Measurements from ENCODE around the gene RBBP4.
A peak's percentile ranks its signal among the peaks of the same experiment; 100 is the strongest.

RBBP4 gene

DNA sequence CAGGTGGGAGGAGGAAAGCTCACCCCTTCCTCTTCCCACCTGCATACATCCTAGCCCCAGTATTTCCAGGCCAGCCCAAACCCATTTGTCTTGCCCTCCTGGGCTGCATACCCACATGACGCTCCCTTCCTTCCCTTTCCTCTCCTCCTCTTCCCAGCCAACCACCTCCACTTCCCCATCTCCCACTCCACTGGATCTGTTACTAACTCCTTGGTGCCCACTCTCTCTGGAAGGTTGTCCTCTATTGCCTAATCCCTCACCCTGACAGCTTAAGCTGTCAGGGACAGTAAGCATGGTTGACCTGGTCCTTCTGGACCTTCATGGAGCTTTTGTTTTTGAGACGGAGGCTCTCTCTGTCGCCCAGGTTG is 74.6 kb downstream of the RBBP4 start:
- DNase-seq (ENCODE audit: low read depth) = no peak

DNA sequence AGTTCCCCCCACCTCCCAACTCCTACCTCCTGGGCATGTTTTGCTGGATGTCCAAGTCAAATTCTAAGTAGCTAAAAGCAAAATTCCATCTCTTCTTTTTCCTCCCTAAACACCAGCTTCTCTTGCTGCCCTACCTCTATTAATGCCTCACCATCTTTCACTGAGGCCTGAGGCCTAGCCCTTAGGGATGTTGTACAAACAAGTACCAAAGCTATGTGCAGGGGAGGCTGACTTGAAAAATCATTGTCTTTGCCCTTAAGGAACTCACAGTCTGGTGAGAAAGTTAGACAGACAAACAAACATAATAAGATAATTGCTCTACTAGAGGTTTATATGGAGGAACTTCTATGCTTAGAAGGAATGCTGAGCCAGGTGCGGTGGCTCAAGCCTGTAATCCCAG is 76.9 kb downstream of the RBBP4 start:
- no peak for DNase-seq (ENCODE audit: low read depth)
- TF ChIP-seq, protein P1, sequence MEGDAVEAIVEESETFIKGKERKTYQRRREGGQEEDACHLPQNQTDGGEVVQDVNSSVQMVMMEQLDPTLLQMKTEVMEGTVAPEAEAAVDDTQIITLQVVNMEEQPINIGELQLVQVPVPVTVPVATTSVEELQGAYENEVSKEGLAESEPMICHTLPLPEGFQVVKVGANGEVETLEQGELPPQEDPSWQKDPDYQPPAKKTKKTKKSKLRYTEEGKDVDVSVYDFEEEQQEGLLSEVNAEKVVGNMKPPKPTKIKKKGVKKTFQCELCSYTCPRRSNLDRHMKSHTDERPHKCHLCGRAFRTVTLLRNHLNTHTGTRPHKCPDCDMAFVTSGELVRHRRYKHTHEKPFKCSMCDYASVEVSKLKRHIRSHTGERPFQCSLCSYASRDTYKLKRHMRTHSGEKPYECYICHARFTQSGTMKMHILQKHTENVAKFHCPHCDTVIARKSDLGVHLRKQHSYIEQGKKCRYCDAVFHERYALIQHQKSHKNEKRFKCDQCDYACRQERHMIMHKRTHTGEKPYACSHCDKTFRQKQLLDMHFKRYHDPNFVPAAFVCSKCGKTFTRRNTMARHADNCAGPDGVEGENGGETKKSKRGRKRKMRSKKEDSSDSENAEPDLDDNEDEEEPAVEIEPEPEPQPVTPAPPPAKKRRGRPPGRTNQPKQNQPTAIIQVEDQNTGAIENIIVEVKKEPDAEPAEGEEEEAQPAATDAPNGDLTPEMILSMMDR (conservative IDR thresholded peaks at IDR 0.05; ENCODE audit: low read depth, low read length) = no peak
- no peak overlapping the region for H3K4me3 ChIP-seq (ENCODE audit: low read depth, low read length)

More for the DNA sequence above, 74.6 kb downstream of the RBBP4 start:
- H3K4me3 ChIP-seq (ENCODE audit: low read depth, low read length) = no peak overlapping the region
- TF ChIP-seq, protein P1 (conservative IDR thresholded peaks at IDR 0.05; ENCODE audit: low read depth, low read length) = no peak

DNA sequence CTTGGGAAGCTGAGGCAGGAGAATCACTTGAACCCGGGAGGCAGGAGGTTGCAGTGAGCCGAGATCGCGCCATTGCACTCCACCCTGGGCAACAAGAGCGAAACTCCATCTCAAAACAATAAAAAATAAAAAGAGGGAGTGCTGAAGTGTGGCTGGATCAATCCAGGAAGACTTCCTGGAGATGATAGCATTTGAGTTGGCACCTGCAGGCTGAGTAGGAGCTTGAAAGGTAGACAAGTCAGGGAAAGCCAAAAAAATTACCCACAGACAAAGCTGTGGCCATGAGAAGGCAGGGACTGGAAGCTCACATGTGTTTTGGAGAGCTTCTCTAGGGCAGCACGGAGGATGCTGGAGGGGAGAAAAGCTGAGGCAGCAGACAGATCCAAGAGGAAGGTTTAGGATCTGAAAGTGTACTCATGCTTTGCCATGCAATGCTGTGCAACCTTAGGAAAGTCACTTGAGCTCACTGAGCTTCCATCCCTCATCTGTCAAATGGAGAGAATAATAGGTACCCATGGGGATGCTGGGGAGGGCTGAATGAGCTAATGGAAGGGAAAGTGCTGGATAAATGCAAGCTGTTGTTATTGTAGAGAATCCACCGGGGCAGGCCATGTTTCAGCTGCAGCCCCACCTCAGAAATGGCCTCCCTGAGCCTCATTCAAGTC is 77.5 kb downstream of the RBBP4 start:
- DNase-seq (ENCODE audit: low read depth) = no peak
- no peak overlapping the region for H3K4me3 ChIP-seq (ENCODE audit: low read depth, low read length)
- TF ChIP-seq, protein P1 (conservative IDR thresholded peaks at IDR 0.05; ENCODE audit: low read depth, low read length) = no peak

DNA sequence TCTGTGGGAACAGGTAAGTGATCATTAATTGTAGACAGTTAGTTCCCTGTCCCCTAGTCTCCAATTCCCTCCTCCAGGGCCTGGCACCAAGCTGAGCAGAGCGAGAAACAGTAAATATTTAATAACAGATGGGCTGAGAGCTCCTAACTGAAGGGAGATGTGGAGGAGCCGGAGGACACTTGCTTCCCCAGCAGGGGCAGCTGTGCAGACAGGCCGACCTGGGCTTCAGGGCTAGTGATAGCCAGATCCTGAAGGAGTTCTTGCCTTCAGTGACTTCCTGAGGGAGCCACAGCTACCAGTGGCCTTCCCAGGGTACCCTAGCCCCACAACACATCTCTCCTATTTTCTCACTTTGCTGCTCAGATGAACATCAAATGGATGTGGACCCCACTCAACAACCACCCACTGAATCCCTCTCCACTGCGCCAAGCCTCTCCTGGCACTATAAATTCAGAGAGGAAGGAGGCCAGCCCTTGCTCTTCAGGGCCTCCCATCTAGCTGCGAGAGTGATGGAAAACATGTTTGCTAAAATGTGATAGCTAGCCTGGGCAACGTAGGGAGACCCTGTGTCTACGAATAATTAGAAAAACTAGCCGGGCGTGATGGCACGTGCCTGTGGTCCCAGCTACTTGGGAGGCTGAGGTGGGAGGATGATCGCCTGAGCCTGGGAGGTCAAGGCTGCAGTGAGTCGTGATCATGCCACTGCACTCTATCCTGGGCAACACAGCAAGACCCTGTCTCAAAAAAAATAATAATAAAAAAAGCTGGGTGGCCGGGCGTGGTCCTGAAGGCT is 78.4 kb downstream of the RBBP4 start:
- TF ChIP-seq, protein P1 (conservative IDR thresholded peaks at IDR 0.05; ENCODE audit: low read depth, low read length) = peak; percentile 4

DNA sequence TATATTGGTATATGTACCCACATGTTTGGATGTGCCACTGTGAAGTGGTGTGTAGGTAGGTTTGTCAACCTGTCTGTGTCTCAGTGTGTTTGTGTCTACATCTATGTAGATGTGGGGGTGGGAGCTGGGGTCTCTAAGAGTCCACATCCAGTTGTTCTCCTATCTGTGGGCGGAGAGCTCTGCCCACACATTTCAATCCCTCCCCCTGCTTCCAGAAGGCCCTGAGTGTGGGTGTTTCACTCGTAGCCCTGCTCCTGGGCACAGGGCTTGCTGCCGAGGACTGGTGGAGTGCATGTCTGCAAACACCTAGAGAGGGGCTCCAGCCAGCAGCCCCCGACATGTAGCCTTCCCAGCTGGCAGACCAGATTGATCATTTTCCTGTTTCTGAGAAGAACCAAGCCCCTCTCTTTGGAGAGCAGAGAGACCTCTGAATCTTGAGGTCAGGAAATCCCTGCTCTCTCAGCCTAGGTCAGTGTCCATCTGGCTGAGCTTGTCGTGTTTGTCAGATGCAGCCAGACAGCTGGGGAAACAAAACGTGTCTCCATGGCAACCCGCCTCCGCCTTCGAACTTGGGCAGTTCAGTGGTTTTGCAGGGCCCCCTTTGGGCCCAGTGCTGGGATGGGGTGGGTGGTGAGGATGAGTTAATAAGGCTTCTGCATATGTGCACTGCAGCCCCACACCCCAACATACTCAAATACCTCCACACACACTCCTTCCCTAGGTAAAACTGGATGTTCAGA is 82.7 kb downstream of the RBBP4 start:
- peak; percentile 33 for DNase-seq (ENCODE audit: low read depth)
- H3K4me3 ChIP-seq (ENCODE audit: low read depth, low read length) = no peak overlapping the region
- TF ChIP-seq, protein P1 (conservative IDR thresholded peaks at IDR 0.05; ENCODE audit: low read depth, low read length) = no peak

More for the DNA sequence above, 78.4 kb downstream of the RBBP4 start:
- no peak for DNase-seq (ENCODE audit: low read depth)
- no peak overlapping the region for H3K4me3 ChIP-seq (ENCODE audit: low read depth, low read length)
